Activated T-helper 1 cell treated with anti-CD3 and anti-CD28 coated beads, Interleukin-12 subunit alpha, Interleukin-12 subunit beta, Interleukin-2, Interleukin-4 antibody, amounts not matched to agents 30 ng/mL and 10 ng/mL and 1 ng/mL, durations not matched to agents 14 hours and 24 hours and 36 hours (primary cell): Measurements from ENCODE around the gene EVA1B. TPM values are rescaled to one million over a fixed set of nuclear protein-coding genes. Genes with fewer than 3 reads are reported as not detected.

ENCODE experiments used
- DNase-seq: peaks from one replicate; pipeline ENCODE4 v3.0.0; 2021; ENCODE audit warnings: low spot score
- H3K27ac Mint-ChIP-seq: one replicate; pipeline ENCODE4 v1.8.0; 2021; ENCODE audit warnings: mild to moderate bottlenecking, mixed read lengths
- H3K27me3 Mint-ChIP-seq: one replicate; pipeline ENCODE4 v1.8.0; 2022; ENCODE audit warnings: mild to moderate bottlenecking, moderate library complexity, mixed read lengths; ENCODE audit not compliant: insufficient read depth
- H3K36me3 Mint-ChIP-seq: one replicate; pipeline ENCODE4 v1.8.0; 2021; ENCODE audit warnings: low read depth, mixed read lengths
- H3K4me1 Mint-ChIP-seq: one replicate; pipeline ENCODE4 v1.8.0; 2021; ENCODE audit warnings: low read depth, mixed read lengths
- H3K4me3 Mint-ChIP-seq: one replicate; pipeline ENCODE4 v1.8.0; 2021; ENCODE audit warnings: mild to moderate bottlenecking, moderate library complexity, mixed read lengths
- H3K9me3 Mint-ChIP-seq: one replicate; pipeline ENCODE4 v1.8.0; 2021; ENCODE audit warnings: mixed read lengths
- intact Hi-C: fragments of 100-400 bp; cut with micrococcal nuclease; formaldehyde crosslinking; loops from one replicate; pipeline ENCODE4 v1.15.1; 2024
- total RNA-seq: library from RNA; stranded (reverse); gene quantifications from 2 replicates; pipeline ENCODE4 v1.2.3, GENCODE V29; 2022

Gene EVA1B
- total RNA-seq, 1 donor from 2014 or later: 10.9 TPM

DNA sequence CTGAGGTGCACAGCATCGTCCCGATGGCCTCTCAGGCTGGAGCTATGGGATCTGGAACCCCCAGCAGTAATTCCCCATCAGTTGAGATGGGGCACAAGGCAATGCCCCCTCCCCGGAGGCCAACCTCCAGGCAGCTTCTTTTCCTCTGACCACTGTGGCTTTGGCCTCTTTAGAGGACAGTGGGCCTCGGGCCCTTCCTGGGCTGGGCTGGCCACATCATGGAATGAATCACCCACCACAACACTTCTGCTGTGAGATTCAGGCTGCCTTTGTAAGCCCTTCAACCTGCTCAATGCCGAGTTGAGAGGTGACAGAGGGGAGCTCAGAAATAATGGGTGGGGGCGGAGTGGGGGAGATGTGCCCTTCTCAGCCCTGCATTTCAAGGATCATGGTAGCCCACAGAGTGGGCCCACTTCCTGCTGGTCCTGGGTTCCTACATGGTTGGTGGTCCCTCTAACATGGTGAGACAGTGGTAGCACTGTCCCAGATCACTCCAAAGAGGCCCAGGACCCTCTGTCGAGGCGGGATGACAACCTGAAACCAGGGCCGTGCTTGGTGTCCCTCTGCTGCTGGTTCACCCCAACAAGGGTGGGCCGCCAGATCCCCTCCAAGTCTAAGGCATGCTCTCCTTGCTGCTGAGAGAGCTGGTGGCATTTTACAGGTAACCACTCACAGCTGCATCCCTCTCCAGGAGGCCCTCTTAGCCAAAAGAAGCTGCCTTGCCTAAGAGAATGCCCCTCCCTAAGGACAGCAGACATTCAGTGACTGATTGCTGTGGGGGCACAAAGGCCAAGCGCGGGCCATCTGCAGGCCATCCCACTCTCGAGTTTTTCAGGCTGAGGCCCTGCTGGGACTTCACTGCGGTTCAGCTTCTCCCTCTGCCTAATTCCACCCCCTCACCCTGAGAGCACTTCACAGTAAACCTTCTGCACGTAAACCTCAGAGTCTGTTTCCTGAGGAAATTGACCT, 29.7 kb upstream of the EVA1B start:
- H3K27ac Mint-ChIP-seq: no peak overlapping the region
- DNase-seq: no peak

DNA sequence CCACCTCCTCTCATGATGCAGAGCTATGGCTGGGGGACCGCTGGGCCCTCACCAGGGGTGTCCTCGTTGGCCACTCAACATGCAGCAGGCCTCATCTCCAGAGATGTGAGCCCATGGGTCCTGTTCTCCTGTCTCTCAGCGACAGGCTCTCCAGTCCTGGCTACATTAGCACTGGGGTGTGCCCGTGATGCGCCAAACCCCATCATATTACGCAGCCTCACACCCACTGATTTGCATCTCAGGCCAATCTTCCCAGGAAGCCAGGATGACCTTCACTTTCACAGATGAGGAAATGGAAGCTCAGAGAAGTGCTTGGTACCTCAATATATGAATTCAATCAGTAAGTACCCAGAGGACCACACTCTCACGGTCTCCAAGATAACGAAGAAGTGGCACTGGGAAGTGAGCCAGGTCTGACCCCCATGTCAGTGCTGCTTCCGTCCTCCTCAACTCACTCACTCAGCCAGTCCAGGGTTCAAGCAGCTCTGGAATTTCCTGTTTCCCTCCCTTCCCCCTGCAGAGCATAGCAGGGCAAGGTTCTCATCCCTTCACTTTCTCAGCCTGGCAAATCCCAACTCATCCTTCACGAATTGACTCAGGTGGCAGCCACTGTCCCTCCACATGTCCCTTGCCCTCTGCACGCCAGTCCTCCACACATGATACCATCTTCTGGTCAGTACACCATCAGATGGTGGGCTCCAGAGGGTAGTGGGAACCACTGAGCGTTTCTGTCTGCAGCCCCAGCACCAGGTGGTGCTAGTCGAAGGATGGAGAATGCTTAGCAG, 28.9 kb upstream of the EVA1B start:
- no peaks in the 10 kb centered on the region for H3K27me3 Mint-ChIP-seq
- peaks cover 17% of the 10 kb centered on the region for H3K4me1 Mint-ChIP-seq
- no peaks in the 10 kb centered on the region for H3K9me3 Mint-ChIP-seq
- H3K36me3 Mint-ChIP-seq: peaks cover 30% of the 10 kb centered on the region
- intact Hi-C loops: no loop called here
- H3K27ac Mint-ChIP-seq: no peak overlapping the region
- H3K4me3 Mint-ChIP-seq: no peak overlapping the region
- DNase-seq: no peak

More for the DNA sequence above, 29.7 kb upstream of the EVA1B start:
- no peaks in the 10 kb centered on the region for H3K27me3 Mint-ChIP-seq
- intact Hi-C loops: no loop called here
- no peaks in the 10 kb centered on the region for H3K9me3 Mint-ChIP-seq
- peaks cover 17% of the 10 kb centered on the region for H3K4me1 Mint-ChIP-seq
- H3K36me3 Mint-ChIP-seq: peaks cover 33% of the 10 kb centered on the region
- H3K4me3 Mint-ChIP-seq: no peak overlapping the region

- intact Hi-C loops: no loop called here
- Mint-ChIP-seq H3K9me3 (no peaks in the 10 kb centered on the region), H3K27ac (no peak overlapping the region), H3K4me3 (no peak overlapping the region), H3K36me3 (peaks cover 33% of the 10 kb centered on the region), H3K4me1 (peaks cover 17% of the 10 kb centered on the region), H3K27me3 (no peaks in the 10 kb centered on the region)
- DNase-seq: no peak
Observed at GRCh38 chr1:36351227-36351977, 28.0 kb upstream of the EVA1B start.

DNA sequence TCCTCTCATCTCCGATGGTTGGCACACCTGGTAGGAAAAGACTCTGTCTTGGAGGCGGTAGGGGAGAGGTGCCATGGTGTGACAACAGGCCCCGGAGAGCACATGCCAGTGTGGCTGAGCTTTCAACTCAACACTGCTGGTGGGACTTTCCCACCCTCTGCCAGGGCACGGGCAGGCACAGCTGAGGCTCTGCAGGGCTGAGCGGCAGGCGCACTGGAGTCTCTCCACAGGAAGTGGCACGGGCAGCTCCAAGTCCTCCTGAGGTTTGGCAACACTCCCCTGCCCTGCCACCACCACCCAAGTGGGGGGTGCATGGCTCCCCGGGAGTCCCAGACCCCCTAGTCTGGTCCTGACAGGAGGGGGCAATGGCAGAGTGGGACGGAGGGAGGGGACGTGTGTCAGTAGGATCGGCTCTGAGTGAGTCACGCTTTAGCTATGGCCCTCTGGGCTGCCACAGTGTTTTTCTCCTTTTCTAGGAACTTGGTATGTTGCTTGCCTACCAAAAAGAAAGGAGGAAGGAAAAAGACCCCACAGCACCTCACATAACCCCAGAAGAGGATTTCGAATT, 27.3 kb upstream of the EVA1B start:
- peaks cover 17% of the 10 kb centered on the region for H3K4me1 Mint-ChIP-seq
- H3K4me3 Mint-ChIP-seq: no peak overlapping the region
- peaks cover 30% of the 10 kb centered on the region for H3K36me3 Mint-ChIP-seq
- peak overlapping the region; percentile 80 for H3K27ac Mint-ChIP-seq
- intact Hi-C loops: no loop called here
- H3K27me3 Mint-ChIP-seq: no peaks in the 10 kb centered on the region
- DNase-seq: no peak
- no peaks in the 10 kb centered on the region for H3K9me3 Mint-ChIP-seq

GRCh38 chr1:36349839-36350238, 26.4 kb upstream of the EVA1B start:
- no peak for DNase-seq
- Mint-ChIP-seq H3K27ac (no peak overlapping the region), H3K36me3 (peaks cover 30% of the 10 kb centered on the region), H3K4me3 (no peak overlapping the region), H3K27me3 (no peaks in the 10 kb centered on the region), H3K4me1 (peaks cover 17% of the 10 kb centered on the region), H3K9me3 (no peaks in the 10 kb centered on the region)
- intact Hi-C loops: no loop called here

GRCh38 chr1:36349241-36349671, 25.8 kb upstream of the EVA1B start:
- H3K27ac Mint-ChIP-seq: no peak overlapping the region
- H3K36me3 Mint-ChIP-seq: peaks cover 27% of the 10 kb centered on the region
- no peaks in the 10 kb centered on the region for H3K9me3 Mint-ChIP-seq
- no peaks in the 10 kb centered on the region for H3K27me3 Mint-ChIP-seq
- no peak overlapping the region for H3K4me3 Mint-ChIP-seq
- no peak for DNase-seq
- peaks cover 17% of the 10 kb centered on the region for H3K4me1 Mint-ChIP-seq
- intact Hi-C loops: no loop called here

DNA sequence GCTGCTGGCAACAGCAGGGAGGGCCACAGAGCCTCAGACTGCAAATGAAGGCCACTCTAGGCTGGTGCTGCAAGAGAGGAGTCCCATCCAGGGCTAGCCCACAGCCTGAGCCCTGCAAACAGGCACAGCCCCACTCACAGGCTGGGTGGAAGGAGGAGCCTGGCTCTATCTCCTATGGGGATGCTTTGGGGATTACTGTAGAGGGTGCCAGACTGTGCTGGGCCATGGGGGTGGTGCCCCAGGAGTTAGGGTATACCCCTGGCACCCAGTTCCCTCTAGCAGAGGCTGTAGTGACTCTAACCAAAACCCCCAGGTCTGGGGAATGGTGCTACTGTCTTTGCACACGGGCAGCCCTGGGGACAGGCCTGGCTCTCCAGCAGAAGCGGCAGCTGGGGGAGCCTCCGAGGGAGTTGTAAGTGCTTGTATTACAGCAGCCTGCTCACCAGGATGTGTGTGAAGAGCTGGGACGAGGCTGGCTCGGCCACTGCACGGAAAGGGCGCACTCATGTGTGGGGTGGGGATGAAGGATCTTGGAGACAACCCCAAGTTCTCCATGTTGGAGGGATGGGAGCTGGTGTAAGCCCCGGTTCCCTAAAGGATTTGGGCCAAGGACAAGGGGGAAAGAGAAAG, 23.4 kb upstream of the EVA1B start:
- H3K9me3 Mint-ChIP-seq: no peaks in the 10 kb centered on the region
- no peak overlapping the region for H3K27ac Mint-ChIP-seq
- H3K4me1 Mint-ChIP-seq: peaks cover 16% of the 10 kb centered on the region
- H3K27me3 Mint-ChIP-seq: no peaks in the 10 kb centered on the region
- no peak for DNase-seq
- H3K4me3 Mint-ChIP-seq: no peak overlapping the region
- intact Hi-C loops: no loop called here
- H3K36me3 Mint-ChIP-seq: peaks cover 22% of the 10 kb centered on the region

GRCh38 chr1:36345353-36345752, 21.9 kb upstream of the EVA1B start:
- no peaks in the 10 kb centered on the region for H3K27me3 Mint-ChIP-seq
- H3K36me3 Mint-ChIP-seq: peaks cover 19% of the 10 kb centered on the region
- H3K27ac Mint-ChIP-seq: no peak overlapping the region

GRCh38 chr1:36344395-36344680, 20.9 kb upstream of the EVA1B start:
- Mint-ChIP-seq H3K27ac (no peak overlapping the region), H3K36me3 (peaks cover 19% of the 10 kb centered on the region), H3K4me3 (no peak overlapping the region), H3K27me3 (no peaks in the 10 kb centered on the region), H3K4me1 (peaks cover 4% of the 10 kb centered on the region), H3K9me3 (no peaks in the 10 kb centered on the region)
- no peak for DNase-seq
- intact Hi-C loops: no loop called here

More at GRCh38 chr1:36345353-36345752, 21.9 kb upstream of the EVA1B start:
- H3K4me1 Mint-ChIP-seq: peaks cover 2% of the 10 kb centered on the region
- H3K9me3 Mint-ChIP-seq: no peaks in the 10 kb centered on the region
- H3K4me3 Mint-ChIP-seq: no peak overlapping the region
- intact Hi-C loops: no loop called here
- DNase-seq: no peak

- peaks cover 9% of the 10 kb centered on the region for H3K4me1 Mint-ChIP-seq
- H3K36me3 Mint-ChIP-seq: peaks cover 19% of the 10 kb centered on the region
- H3K27ac Mint-ChIP-seq: no peak overlapping the region
- no peaks in the 10 kb centered on the region for H3K9me3 Mint-ChIP-seq
- no peaks in the 10 kb centered on the region for H3K27me3 Mint-ChIP-seq
- no peak overlapping the region for H3K4me3 Mint-ChIP-seq
- intact Hi-C loops: no loop called here
- DNase-seq: no peak
Observed at GRCh38 chr1:36343651-36344394, 20.4 kb upstream of the EVA1B start.

GRCh38 chr1:36342426-36343185, 19.2 kb upstream of the EVA1B start:
- no peak overlapping the region for H3K4me3 Mint-ChIP-seq
- H3K4me1 Mint-ChIP-seq: peaks cover 15% of the 10 kb centered on the region
- H3K36me3 Mint-ChIP-seq: peaks cover 12% of the 10 kb centered on the region
- peak overlapping the region; percentile 44 for H3K27ac Mint-ChIP-seq
- peak; percentile 37 for DNase-seq
- H3K9me3 Mint-ChIP-seq: no peaks in the 10 kb centered on the region
- no peaks in the 10 kb centered on the region for H3K27me3 Mint-ChIP-seq
- intact Hi-C loops: loop anchor here (1.0 kb wide), 2 partner anchors 27 to 78 kb away; no protein-coding TSS in a partner anchor
